ENCODE measurements around the gene PAK4.

The PAK4 gene

GRCh38 chr19:39132344-39132969 lies 6.9 kb downstream of the PAK4 start:
- no peak overlapping the region for H3K4me3 ChIP-seq (ENCODE audit: low read depth, low read length)
- TF ChIP-seq CTCF (IDR thresholded peaks at IDR 0.05; ENCODE audit: low read depth, low read length): no peak

- no peak overlapping the region for H3K4me3 ChIP-seq (ENCODE audit: low read depth, low read length)
- no peak for TF ChIP-seq CTCF (IDR thresholded peaks at IDR 0.05; ENCODE audit: low read depth, low read length)
These were observed 8.1 kb downstream of the PAK4 start for GRCh38 chr19:39133431-39134270.

GRCh38 chr19:39135701-39136100 lies 10.1 kb downstream of the PAK4 start:
- no peak for TF ChIP-seq CTCF (IDR thresholded peaks at IDR 0.05; ENCODE audit: low read depth, low read length)
- H3K4me3 ChIP-seq (ENCODE audit: low read depth, low read length): no peak overlapping the region

GRCh38 chr19:39136225-39136940 lies 10.8 kb downstream of the PAK4 start:
- no peak for TF ChIP-seq CTCF (IDR thresholded peaks at IDR 0.05; ENCODE audit: low read depth, low read length)
- no peak overlapping the region for H3K4me3 ChIP-seq (ENCODE audit: low read depth, low read length)

- no peak overlapping the region for H3K4me3 ChIP-seq (ENCODE audit: low read depth, low read length)
- TF ChIP-seq CTCF (IDR thresholded peaks at IDR 0.05; ENCODE audit: low read depth, low read length): no peak
These were observed 11.5 kb downstream of the PAK4 start for GRCh38 chr19:39137131-39137530.

GRCh38 chr19:39138221-39139211 lies 12.9 kb downstream of the PAK4 start:
- no peak overlapping the region for H3K4me3 ChIP-seq (ENCODE audit: low read depth, low read length)

More at GRCh38 chr19:39138221-39139211, 12.9 kb downstream of the PAK4 start:
- TF ChIP-seq CTCF (IDR thresholded peaks at IDR 0.05; ENCODE audit: low read depth, low read length): no peak

All from WI38 (cell line).